ENCODE results near the gene C7.

DNA sequence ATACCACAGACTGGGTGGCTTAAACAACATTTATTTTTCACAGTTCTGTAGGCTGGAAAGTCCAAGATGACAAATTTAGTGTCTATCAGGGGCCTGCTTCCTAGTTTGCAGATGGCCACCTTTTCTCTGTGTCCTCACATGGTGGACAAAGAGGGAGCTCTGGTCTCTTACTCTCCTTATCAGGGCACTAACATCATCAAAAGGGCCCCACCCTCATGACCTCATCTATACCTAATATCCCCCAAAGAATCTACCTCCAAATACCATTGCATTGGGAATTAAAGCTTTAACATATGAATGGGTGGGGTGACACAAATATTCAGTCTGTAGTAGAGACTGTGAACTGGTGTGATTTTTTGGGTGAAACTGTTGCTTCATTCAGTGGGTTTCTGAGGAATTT is 78.1 kb downstream of the C7 start:
- TF ChIP-seq, protein P1, sequence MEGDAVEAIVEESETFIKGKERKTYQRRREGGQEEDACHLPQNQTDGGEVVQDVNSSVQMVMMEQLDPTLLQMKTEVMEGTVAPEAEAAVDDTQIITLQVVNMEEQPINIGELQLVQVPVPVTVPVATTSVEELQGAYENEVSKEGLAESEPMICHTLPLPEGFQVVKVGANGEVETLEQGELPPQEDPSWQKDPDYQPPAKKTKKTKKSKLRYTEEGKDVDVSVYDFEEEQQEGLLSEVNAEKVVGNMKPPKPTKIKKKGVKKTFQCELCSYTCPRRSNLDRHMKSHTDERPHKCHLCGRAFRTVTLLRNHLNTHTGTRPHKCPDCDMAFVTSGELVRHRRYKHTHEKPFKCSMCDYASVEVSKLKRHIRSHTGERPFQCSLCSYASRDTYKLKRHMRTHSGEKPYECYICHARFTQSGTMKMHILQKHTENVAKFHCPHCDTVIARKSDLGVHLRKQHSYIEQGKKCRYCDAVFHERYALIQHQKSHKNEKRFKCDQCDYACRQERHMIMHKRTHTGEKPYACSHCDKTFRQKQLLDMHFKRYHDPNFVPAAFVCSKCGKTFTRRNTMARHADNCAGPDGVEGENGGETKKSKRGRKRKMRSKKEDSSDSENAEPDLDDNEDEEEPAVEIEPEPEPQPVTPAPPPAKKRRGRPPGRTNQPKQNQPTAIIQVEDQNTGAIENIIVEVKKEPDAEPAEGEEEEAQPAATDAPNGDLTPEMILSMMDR (IDR thresholded peaks at IDR 0.05; ENCODE audit: poor library complexity) = no peak
- no peak for TF ChIP-seq EZH2 (IDR thresholded peaks at IDR 0.05; ENCODE audit: borderline replicate concordance)
- TF ChIP-seq EZH2phosphoT487 (IDR thresholded peaks at IDR 0.05; ENCODE audit: low read depth, severe bottlenecking, unreplicated experiment) = no peak
